Mesendoderm (in vitro differentiated cells): Measurements from ENCODE around the gene HOXC4.

Experiments
- DNase-seq: peaks from one replicate; pipeline ENCODE4 v3.0.0; 2013
- H2AK5ac ChIP-seq: 2 replicates; pipeline ENCODE4 v1.6.1; 2013; ENCODE audit warnings: low read length, inconsistent platforms
- H2BK120ac ChIP-seq: 2 replicates; pipeline ENCODE4 v1.6.1; 2013; ENCODE audit warnings: low read depth, mild to moderate bottlenecking, low read length, moderate library complexity, mixed read lengths
- H2BK15ac ChIP-seq: replicated peaks from 2 replicates; pipeline ENCODE4 v1.6.1; 2013; ENCODE audit warnings: low read depth, mild to moderate bottlenecking, moderate library complexity
- H2BK5ac ChIP-seq: 2 replicates; pipeline ENCODE4 v1.6.1; 2013; ENCODE audit warnings: low read length, inconsistent platforms
- H3K18ac ChIP-seq: 2 replicates; pipeline ENCODE4 v1.6.1; 2013; ENCODE audit warnings: mild to moderate bottlenecking, low read length, mixed read lengths
- H3K23ac ChIP-seq: one replicate; pipeline ENCODE4 v1.6.1; 2013; ENCODE audit warnings: low read length
- H3K27ac ChIP-seq: 2 replicates; pipeline ENCODE4 v1.5.1; 2013; ENCODE audit warnings: low read depth, mild to moderate bottlenecking, inconsistent platforms, low read length, moderate library complexity
- H3K27me3 ChIP-seq: 2 replicates; pipeline ENCODE4 v1.6.1; 2013; ENCODE audit warnings: low read length, control low read depth, mild to moderate bottlenecking, inconsistent platforms; ENCODE audit not compliant: insufficient read depth, poor library complexity
- H3K36me3 ChIP-seq: 2 replicates; pipeline ENCODE4 v1.6.1; 2013; ENCODE audit warnings: low read length, inconsistent platforms; ENCODE audit not compliant: control insufficient read depth, insufficient read depth
- H3K4ac ChIP-seq: one replicate; pipeline ENCODE4 v1.6.1; 2013; ENCODE audit warnings: low read depth, mild to moderate bottlenecking, low read length, moderate library complexity
- H3K4me1 ChIP-seq: 2 replicates; pipeline ENCODE4 v1.6.1; 2013; ENCODE audit warnings: low read depth, low read length, inconsistent platforms; ENCODE audit not compliant: control insufficient read depth
- H3K4me2 ChIP-seq: 2 replicates; pipeline ENCODE4 v1.6.1; 2013; ENCODE audit warnings: low read length
- H3K4me3 ChIP-seq: 2 replicates; pipeline ENCODE4 v1.5.1; 2013; ENCODE audit warnings: mild to moderate bottlenecking, low read length
- H3K56ac ChIP-seq: one replicate; pipeline ENCODE4 v1.6.1; 2013; ENCODE audit warnings: low read length
- H3K79me1 ChIP-seq: 2 replicates; pipeline ENCODE4 v1.6.1; 2013; ENCODE audit warnings: low read length, inconsistent platforms
- H3K79me2 ChIP-seq: 2 replicates; pipeline ENCODE4 v1.6.1; 2013; ENCODE audit warnings: mild to moderate bottlenecking, low read length; ENCODE audit not compliant: control insufficient read depth, insufficient read depth
- H3K9ac ChIP-seq: 2 replicates; pipeline ENCODE4 v1.6.1; 2013; ENCODE audit warnings: low read length, inconsistent platforms
- H4K5ac ChIP-seq: one replicate; pipeline ENCODE4 v1.6.1; 2013; ENCODE audit warnings: low read length
- H4K8ac ChIP-seq: one replicate; pipeline ENCODE4 v1.6.1; 2013; ENCODE audit warnings: low read depth, mild to moderate bottlenecking, control low read depth, low read length, moderate library complexity
- WGBS: extraction: QIAGEN DNeasy Blood & Tissue Kit; methylation state at CpG from one replicate; pipeline ENCODE4 v1.1.7; 2013; ENCODE audit warnings: low lambda C conversion rate, missing lambda C conversion rate; ENCODE audit not compliant: insufficient coverage; ENCODE audit errors: extremely low coverage; 5-methylcytosine and 5-hydroxymethylcytosine counted together

The HOXC4 gene

DNA sequence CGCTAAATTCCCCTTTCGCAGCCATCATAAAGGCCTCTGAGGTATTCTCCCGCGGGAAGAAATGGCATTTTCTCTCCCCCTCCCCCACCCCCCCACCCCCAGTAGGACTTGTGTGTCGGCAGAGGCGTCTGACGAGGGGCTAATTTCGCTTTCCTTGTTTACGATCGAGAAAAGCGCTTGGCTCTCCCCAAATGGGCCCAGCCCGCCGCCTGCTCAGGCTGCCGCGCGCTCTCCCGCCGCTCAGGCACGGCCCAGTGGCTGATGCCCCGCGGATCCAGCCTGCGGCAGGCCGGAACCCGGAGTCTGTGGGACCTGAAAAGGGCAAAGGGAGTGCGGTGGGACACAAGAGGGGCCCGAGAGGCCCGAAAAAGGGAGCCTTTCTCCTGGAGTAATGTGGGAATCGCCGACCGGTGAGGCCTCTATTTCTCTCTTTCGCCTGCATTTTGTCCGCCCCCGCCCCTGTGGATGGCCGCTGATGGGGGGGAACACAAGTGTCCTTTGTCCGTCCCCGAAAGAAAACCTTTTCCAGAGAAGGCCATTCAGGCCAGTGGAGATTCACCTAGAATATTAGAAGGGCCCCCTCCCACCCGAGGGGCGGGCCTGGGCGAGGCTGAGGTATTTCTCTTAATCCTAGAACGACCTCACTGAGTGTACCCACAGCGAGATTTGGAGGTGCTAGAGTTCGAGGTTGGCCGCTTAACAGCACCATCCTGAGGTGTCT is 34.4 kb upstream of the HOXC4 start:
- WGBS, result no CpG with 5 or more reads among the region's 43 CpGs
- no peak overlapping the region for H3K56ac ChIP-seq
- H3K4ac ChIP-seq, result no peak overlapping the region
- no peak overlapping the region for H2BK120ac ChIP-seq
- H3K79me2 ChIP-seq, result no peaks in the 10 kb centered on the region
- H2BK15ac ChIP-seq, result no peak overlapping the region
- no peaks in the 10 kb centered on the region for H3K36me3 ChIP-seq
- H3K4me2 ChIP-seq, result peak overlapping the region; percentile 3
- H3K79me1 ChIP-seq, result no peaks in the 10 kb centered on the region
- H3K27ac ChIP-seq, result no peak overlapping the region
- peaks cover 2% of the 10 kb centered on the region for H3K4me1 ChIP-seq
- peak; percentile 53 for DNase-seq
- no peak overlapping the region for H3K4me3 ChIP-seq
- peaks cover 82% of the 10 kb centered on the region for H3K27me3 ChIP-seq
- no peak overlapping the region for H3K23ac ChIP-seq
- H4K8ac ChIP-seq, result no peak overlapping the region
- no peak overlapping the region for H4K5ac ChIP-seq
- H3K9ac ChIP-seq, result peak overlapping the region; percentile 8
- H2BK5ac ChIP-seq, result no peak overlapping the region
- H2AK5ac ChIP-seq, result no peak overlapping the region
- no peak overlapping the region for H3K18ac ChIP-seq

DNA sequence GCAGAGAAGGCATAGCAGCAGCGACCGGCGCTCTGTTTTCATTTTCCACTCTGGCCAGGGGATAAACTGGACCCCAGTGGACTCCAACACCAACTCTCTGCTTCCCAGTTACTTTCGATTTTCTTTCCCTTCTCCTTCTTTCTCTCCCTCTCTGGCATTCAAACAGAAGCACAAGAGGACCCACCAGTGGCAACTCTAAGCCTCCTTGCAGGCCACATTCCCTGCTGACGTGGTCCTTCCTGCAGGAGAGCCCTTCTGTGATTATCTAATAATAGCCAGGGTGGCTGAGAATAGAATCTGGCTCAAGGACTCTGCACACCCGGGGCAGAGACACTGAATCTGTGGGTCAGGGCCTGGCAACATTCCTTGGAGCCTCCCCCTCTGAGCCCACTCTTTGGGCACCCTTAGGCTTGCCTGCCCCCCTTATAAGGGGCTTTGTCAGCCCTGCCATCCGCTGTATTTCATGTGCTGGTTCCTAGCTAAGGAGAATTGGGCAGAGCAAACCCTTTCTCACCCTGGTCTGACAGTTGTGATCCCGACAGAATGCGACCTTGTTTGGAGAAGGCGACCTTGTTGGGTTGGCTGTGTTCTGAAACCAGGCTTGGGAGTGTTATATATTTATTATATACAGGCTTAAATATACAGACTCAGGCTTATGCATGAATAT is 33.6 kb upstream of the HOXC4 start:
- Histone ChIP-seq H3K56ac (no peak overlapping the region), H3K4me3 (no peak overlapping the region), H3K27ac (no peak overlapping the region), H2BK5ac (no peak overlapping the region), H4K5ac (no peak overlapping the region), H3K79me1 (no peaks in the 10 kb centered on the region), H3K36me3 (no peaks in the 10 kb centered on the region), H2BK15ac (no peak overlapping the region), H2AK5ac (no peak overlapping the region), H3K79me2 (no peaks in the 10 kb centered on the region), H2BK120ac (no peak overlapping the region), H3K27me3 (peaks cover 82% of the 10 kb centered on the region), H3K4me1 (peaks cover 2% of the 10 kb centered on the region), H3K4ac (no peak overlapping the region), H3K4me2 (no peak overlapping the region), H3K23ac (no peak overlapping the region), H3K9ac (no peak overlapping the region), H3K18ac (no peak overlapping the region), H4K8ac (no peak overlapping the region)
- no peak for DNase-seq
- no CpG with 5 or more reads among the region's 10 CpGs for WGBS

DNA sequence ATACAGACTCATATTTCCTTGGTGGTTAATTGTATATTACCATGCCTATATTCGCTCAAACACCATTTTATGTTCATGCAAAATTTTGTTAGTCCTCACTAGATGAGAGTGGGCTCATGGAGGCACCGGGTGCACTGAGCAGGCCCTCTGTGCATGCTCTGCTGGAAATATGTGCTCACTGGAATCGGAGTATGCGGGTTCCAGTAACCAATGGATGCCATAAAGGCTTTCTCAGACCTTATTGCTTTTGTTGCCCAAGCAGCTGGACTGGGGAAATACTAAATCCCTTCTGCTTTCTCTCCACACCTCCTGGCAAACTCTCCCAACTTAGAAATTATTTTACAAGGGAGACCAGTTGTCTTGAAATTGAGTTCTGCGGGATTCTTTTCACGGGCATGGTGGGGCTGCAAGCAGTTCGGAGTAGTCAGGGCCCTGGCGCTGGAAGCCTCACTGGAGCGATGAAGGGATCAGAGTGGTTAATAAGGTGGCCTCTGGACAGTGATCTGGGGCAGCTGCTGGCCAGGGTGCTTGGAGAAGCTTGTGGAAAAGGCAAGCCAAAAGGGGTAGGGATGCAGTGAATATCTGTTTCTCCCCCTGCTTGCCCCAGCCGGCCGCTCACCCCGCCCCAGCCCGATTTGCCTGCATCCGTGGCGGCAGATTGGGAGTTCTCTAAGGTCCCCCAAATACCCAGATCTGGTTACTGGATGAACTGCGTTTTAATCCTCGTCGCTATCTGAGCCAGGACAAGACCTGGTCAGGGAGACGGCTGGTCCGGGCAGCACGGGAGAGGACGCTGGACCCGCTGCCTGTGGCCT is 32.8 kb upstream of the HOXC4 start:
- Histone ChIP-seq H3K4me1 (peaks cover 2% of the 10 kb centered on the region), H3K23ac (no peak overlapping the region), H3K79me2 (no peaks in the 10 kb centered on the region), H2BK15ac (no peak overlapping the region), H3K36me3 (no peaks in the 10 kb centered on the region), H4K8ac (no peak overlapping the region), H4K5ac (no peak overlapping the region), H3K4ac (no peak overlapping the region), H3K4me3 (no peak overlapping the region), H2BK120ac (no peak overlapping the region), H3K27ac (no peak overlapping the region), H2AK5ac (no peak overlapping the region), H2BK5ac (no peak overlapping the region), H3K79me1 (no peaks in the 10 kb centered on the region), H3K9ac (no peak overlapping the region), H3K18ac (no peak overlapping the region), H3K56ac (no peak overlapping the region), H3K27me3 (peaks cover 82% of the 10 kb centered on the region), H3K4me2 (no peak overlapping the region)
- no peak for DNase-seq
- no CpG with 5 or more reads among the region's 23 CpGs for WGBS

DNA sequence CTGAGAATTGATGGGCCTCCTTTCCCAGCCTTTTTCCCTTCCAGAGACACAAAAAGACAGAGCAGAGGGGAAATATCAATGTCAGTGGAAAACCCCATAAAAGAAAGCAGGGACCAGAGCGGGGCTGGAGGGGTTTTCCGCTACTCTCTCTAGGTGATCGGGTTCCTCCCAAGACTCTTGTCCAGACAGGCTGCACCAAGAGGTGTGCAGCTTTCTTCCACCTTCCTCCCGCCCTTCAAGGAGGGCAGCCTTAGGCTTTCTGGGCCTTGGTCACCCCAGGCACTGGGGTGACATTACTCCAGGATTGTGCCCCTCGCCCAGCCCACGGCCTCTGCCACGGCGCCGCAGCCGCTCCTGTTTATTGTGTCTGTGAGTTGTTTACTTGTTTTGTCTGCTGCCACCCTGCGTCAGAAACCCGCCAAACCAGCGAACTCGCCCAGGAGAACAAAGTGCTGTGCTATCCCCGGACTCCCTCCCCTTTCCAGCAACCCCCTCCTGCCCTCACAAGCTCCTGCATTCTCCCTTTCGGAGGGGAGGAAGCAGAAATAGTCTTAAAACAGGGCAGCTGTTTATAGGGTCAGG is 32.1 kb upstream of the HOXC4 start:
- no peak overlapping the region for H3K23ac ChIP-seq
- DNase-seq, result peak; percentile 86
- no CpG with 5 or more reads among the region's 16 CpGs for WGBS
- H2BK120ac ChIP-seq, result no peak overlapping the region
- no peak overlapping the region for H4K8ac ChIP-seq
- no peak overlapping the region for H2AK5ac ChIP-seq
- no peak overlapping the region for H2BK15ac ChIP-seq
- H4K5ac ChIP-seq, result no peak overlapping the region
- H3K27me3 ChIP-seq, result peaks cover 83% of the 10 kb centered on the region
- H3K79me1 ChIP-seq, result no peaks in the 10 kb centered on the region
- no peak overlapping the region for H3K56ac ChIP-seq
- H3K4me2 ChIP-seq, result no peak overlapping the region
- no peaks in the 10 kb centered on the region for H3K79me2 ChIP-seq
- H3K4me1 ChIP-seq, result peaks cover 2% of the 10 kb centered on the region
- H3K36me3 ChIP-seq, result no peaks in the 10 kb centered on the region
- H3K4ac ChIP-seq, result no peak overlapping the region
- H3K9ac ChIP-seq, result no peak overlapping the region
- H3K4me3 ChIP-seq, result no peak overlapping the region
- H3K27ac ChIP-seq, result no peak overlapping the region
- H3K18ac ChIP-seq, result no peak overlapping the region
- no peak overlapping the region for H2BK5ac ChIP-seq

DNA sequence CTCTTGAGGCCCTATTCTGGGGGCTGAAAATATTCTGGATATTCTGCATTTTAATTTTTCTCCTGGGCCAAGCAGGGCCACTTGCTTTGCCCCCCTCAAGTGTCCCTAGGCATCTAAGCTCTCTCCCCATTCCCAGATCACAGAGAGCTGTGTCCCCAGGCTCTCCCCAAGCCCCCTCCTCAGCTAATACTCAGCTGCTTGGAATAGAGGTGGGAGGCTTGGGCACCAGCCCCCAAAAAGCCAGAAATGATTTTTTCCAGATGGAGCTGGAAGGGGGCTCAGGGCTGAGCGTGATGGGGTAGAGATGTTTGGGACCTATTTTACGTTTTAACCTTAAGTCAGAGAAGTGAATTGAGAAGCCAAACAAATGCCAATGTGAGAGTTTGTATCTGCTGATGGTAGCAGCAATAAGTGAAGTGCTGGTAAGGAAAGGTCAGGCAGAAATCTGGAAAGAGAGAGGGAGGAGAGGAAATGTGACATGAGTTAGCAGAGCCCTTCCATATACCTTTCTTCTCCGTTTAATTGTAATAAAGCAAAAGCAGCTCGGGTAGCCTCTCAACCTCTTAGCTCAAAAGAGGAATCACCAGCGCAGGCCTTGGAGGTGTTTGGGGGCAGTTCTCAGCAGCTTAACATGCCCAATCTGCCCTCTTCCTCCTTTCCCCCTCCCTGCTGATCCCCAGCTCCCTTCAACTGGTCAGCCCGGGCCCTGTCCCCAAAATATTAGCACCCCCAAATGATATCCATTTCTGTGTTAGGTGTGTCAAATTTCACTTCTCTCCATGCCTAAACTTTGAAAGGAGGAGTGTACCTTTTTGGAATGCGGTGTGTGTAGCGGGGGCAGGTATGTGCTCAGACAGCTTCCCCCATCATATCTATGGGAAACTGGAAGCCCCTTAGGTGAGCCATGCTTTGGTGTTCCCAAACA is 30.4 kb upstream of the HOXC4 start:
- Histone ChIP-seq H2BK5ac (no peak overlapping the region), H3K4me2 (no peak overlapping the region), H3K79me1 (no peaks in the 10 kb centered on the region), H3K18ac (no peak overlapping the region), H3K23ac (no peak overlapping the region), H4K8ac (no peak overlapping the region), H3K56ac (no peak overlapping the region), H2AK5ac (no peak overlapping the region), H3K79me2 (no peaks in the 10 kb centered on the region), H3K36me3 (no peaks in the 10 kb centered on the region), H3K27me3 (peaks cover 91% of the 10 kb centered on the region), H3K4ac (no peak overlapping the region), H4K5ac (no peak overlapping the region), H2BK15ac (no peak overlapping the region), H3K4me1 (peaks cover 2% of the 10 kb centered on the region), H3K9ac (no peak overlapping the region), H2BK120ac (no peak overlapping the region), H3K4me3 (no peak overlapping the region), H3K27ac (no peak overlapping the region)
- DNase-seq, result no peak
- WGBS, result no CpG with 5 or more reads among the region's 8 CpGs
